Prostate gland (tissue), 2 donors: ENCODE measurements around the gene PPP2R5D.

Experiments used
- POLR2A ChIP-seq: fragments of 450-650 bp; IDR thresholded peaks from one replicate; pipeline ENCODE4 v1.6.1; 2016; ENCODE audit warnings: antibody characterized with exemption, mild to moderate bottlenecking
- POLR2AphosphoS5 ChIP-seq: sonication (generic); formaldehyde crosslinking; IDR thresholded peaks from one replicate; pipeline ENCODE4 v1.6.1; 2017; ENCODE audit warnings: antibody characterized with exemption
- TF ChIP-seq, protein P1 (sequence below), 4 experiments: fragments of 200-600 bp in 2 of 4; fragments of 450-650 bp in 2 of 4; sonication (generic) in 2 of 4; IDR thresholded peaks; 1 replicate in 3 of 4; 2 replicates in 1 of 4; pipeline ENCODE4 v1.5.1; 2016 to 2019; ENCODE audit warnings: antibody characterized with exemption in 4 of 4, mild to moderate bottlenecking in 2 of 4, moderate library complexity in 2 of 4

DNA sequence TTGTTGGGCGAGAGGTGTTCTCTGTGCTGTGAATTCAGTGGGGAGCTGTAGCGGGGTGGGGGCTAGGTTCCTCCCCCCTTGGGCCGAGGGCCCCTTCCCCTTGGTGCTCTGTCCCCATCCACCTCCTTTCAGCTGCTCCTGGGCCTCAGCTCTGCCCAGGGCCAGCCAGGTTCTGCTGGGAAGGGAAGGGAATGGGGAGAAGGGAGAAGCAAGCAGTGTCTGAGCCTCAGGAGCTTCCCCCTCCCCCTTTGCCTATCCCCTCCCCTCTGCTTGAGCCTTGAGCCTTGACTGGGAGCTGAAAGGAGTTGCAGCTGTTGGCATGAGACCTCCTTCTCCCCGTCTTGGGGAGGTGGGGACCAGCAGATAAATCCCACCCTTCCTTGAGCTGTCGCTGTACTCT is 36.5 kb downstream of the PPP2R5D start:
- TF ChIP-seq, protein P1, sequence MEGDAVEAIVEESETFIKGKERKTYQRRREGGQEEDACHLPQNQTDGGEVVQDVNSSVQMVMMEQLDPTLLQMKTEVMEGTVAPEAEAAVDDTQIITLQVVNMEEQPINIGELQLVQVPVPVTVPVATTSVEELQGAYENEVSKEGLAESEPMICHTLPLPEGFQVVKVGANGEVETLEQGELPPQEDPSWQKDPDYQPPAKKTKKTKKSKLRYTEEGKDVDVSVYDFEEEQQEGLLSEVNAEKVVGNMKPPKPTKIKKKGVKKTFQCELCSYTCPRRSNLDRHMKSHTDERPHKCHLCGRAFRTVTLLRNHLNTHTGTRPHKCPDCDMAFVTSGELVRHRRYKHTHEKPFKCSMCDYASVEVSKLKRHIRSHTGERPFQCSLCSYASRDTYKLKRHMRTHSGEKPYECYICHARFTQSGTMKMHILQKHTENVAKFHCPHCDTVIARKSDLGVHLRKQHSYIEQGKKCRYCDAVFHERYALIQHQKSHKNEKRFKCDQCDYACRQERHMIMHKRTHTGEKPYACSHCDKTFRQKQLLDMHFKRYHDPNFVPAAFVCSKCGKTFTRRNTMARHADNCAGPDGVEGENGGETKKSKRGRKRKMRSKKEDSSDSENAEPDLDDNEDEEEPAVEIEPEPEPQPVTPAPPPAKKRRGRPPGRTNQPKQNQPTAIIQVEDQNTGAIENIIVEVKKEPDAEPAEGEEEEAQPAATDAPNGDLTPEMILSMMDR (IDR thresholded peaks at IDR 0.05): no peak
- TF ChIP-seq POLR2A (no peak), POLR2AphosphoS5 (no peak)
